ENCODE results near the gene MYO19.
A peak's percentile ranks its signal among the peaks of the same experiment; 100 is the strongest.

The MYO19 gene

GRCh38 chr17:36544307-36545076, 9.8 kb upstream of the MYO19 start, which contains the start of gene GGNBP2 (continued):
- TF ChIP-seq ZNF223 (tag by site-specific recombination; IDR thresholded peaks at IDR 0.05) (0 out of 2 replicates have a peak, but pooled peaks have one; percentile 7), ZNF664 (tag by site-specific recombination; IDR thresholded peaks at IDR 0.05) (no peak), ZNF48 (tag by site-specific recombination; IDR thresholded peaks at IDR 0.05) (no peak), ZNF19 (tag by site-specific recombination; IDR thresholded peaks at IDR 0.05; ENCODE audit: low read depth) (no peak), ZNF654 (tag by site-specific recombination; IDR thresholded peaks at IDR 0.05; ENCODE audit: low read depth) (no peak), ZBTB26 (tag by site-specific recombination; optimal IDR thresholded peaks at IDR 0.05) (no peak), ZNF24 (tag by site-specific recombination; IDR thresholded peaks at IDR 0.05) (no peak), ZFP3 (tag by site-specific recombination; IDR thresholded peaks at IDR 0.05; ENCODE audit: low read depth) (no peak), ZNF354C (tag by site-specific recombination; IDR thresholded peaks at IDR 0.05; ENCODE audit: borderline replicate concordance, low read depth) (no peak), ZFHX2 (tag by site-specific recombination; conservative IDR thresholded peaks at IDR 0.05) (no peak; the same call in 1 of the 2 replicates), ZNF561 (tag by site-specific recombination; IDR thresholded peaks at IDR 0.05; ENCODE audit: borderline replicate concordance) (0 out of 2 replicates have a peak, but pooled peaks have one; percentile 29), ZNF121 (tag by site-specific recombination; IDR thresholded peaks at IDR 0.05) (no peak), ZNF830 (tag by site-specific recombination; IDR thresholded peaks at IDR 0.05; ENCODE audit: low read depth) (no peak), ZNF785 (tag by site-specific recombination; IDR thresholded peaks at IDR 0.05) (no peak), ZNF274 (IDR thresholded peaks at IDR 0.05; ENCODE audit: low read length) (no peak), ZNF274 (tag by site-specific recombination; IDR thresholded peaks at IDR 0.05; ENCODE audit: borderline replicate concordance) (no peak), ZNF560 (tag by site-specific recombination; IDR thresholded peaks at IDR 0.05; ENCODE audit: borderline replicate concordance) (no peak), ZBTB6 (tag by site-specific recombination; IDR thresholded peaks at IDR 0.05) (no peak), ZNF26 (tag by site-specific recombination; IDR thresholded peaks at IDR 0.05) (no peak), SCRT2 (tag by site-specific recombination; IDR thresholded peaks at IDR 0.05) (no peak), ZSCAN5A (tag by site-specific recombination; IDR thresholded peaks at IDR 0.05) (peak; percentile 73; the same call in 1 of the 2 replicates), ZNF404 (tag by site-specific recombination; IDR thresholded peaks at IDR 0.05) (no peak), ZNF214 (tag by site-specific recombination; IDR thresholded peaks at IDR 0.05; ENCODE audit: borderline replicate concordance) (no peak), SP7 (tag by site-specific recombination; IDR thresholded peaks at IDR 0.05) (peak; percentile 50; the same call in 1 of the 2 replicates), ZNF768 (tag by site-specific recombination; IDR thresholded peaks at IDR 0.05) (no peak), ZNF600 (tag by site-specific recombination; IDR thresholded peaks at IDR 0.05) (peak; percentile 36), ZNF791 (tag by site-specific recombination; IDR thresholded peaks at IDR 0.05) (no peak), ZNF623 (tag by site-specific recombination; IDR thresholded peaks at IDR 0.05) (no peak), ZNF449 (tag by site-specific recombination; IDR thresholded peaks at IDR 0.05) (peak; percentile 17; the same call in 1 of the 2 replicates), YY1 (tag by site-specific recombination; IDR thresholded peaks at IDR 0.05) (0 out of 2 replicates have a peak, but pooled peaks have one; percentile 20), ZNF362 (tag by site-specific recombination; IDR thresholded peaks at IDR 0.05) (no peak), ZXDB (tag by site-specific recombination; IDR thresholded peaks at IDR 0.05) (peak; percentile 79; the same call in 1 of the 2 replicates), ZBTB21 (tag by site-specific recombination; IDR thresholded peaks at IDR 0.05) (no peak)

All from HEK293 (cell line).